PC-9 (cell line): ENCODE measurements around the gene ACACA.

Source experiments
- CTCF ChIP-seq: fragments of 200-600 bp; sonication (generic); conservative IDR thresholded peaks from 2 replicates; pipeline ENCODE4 v1.6.1; 2017; ENCODE audit warnings: mixed run types, antibody characterized with exemption, mild to moderate bottlenecking, moderate library complexity
- EZH2 ChIP-seq: fragments of 200-600 bp; sonication (generic); IDR thresholded peaks from 2 replicates; pipeline ENCODE4 v1.8.0; 2017; ENCODE audit warnings: antibody characterized with exemption, low read depth

- TF ChIP-seq CTCF (no peak), EZH2 (no peak)
These were observed 105.3 kb downstream of the ACACA start for GRCh38 chr17:37301288-37301687.
